Breast epithelium (tissue), 3 donors: Measurements from ENCODE around the gene DEFB110.

Experiments
- POLR2A ChIP-seq: fragments of 450-650 bp; IDR thresholded peaks from one replicate; pipeline ENCODE4 v1.6.1; 2016; ENCODE audit warnings: antibody characterized with exemption, mild to moderate bottlenecking, moderate library complexity
- TF ChIP-seq, protein P1 (sequence below), 3 donors: fragments of 450-650 bp; IDR thresholded peaks; one replicate each; pipeline ENCODE4 v1.5.1; 2016 to 2017; ENCODE audit warnings: antibody characterized with exemption in 3 of 3, mild to moderate bottlenecking in 3 of 3, moderate library complexity in 3 of 3

DNA sequence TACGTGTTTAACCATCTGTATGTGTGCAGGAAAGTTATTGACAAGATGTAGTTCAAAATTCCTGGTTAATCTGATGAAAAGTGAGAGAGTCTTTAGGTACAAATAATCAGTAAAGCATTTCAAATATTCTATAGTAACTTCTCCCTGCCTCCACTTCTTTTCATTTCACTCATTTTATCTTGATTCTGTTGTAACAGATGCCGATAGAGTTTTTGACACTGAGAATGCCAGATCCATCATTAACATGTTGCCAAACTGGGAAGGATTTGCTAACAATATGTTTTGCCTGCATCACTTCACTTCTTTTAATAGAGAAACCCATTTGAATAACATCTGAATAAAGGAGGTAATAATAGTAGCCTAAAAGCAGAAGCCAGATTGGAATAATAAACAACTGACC, 48.3 kb upstream of the DEFB110 start:
- TF ChIP-seq, protein P1, sequence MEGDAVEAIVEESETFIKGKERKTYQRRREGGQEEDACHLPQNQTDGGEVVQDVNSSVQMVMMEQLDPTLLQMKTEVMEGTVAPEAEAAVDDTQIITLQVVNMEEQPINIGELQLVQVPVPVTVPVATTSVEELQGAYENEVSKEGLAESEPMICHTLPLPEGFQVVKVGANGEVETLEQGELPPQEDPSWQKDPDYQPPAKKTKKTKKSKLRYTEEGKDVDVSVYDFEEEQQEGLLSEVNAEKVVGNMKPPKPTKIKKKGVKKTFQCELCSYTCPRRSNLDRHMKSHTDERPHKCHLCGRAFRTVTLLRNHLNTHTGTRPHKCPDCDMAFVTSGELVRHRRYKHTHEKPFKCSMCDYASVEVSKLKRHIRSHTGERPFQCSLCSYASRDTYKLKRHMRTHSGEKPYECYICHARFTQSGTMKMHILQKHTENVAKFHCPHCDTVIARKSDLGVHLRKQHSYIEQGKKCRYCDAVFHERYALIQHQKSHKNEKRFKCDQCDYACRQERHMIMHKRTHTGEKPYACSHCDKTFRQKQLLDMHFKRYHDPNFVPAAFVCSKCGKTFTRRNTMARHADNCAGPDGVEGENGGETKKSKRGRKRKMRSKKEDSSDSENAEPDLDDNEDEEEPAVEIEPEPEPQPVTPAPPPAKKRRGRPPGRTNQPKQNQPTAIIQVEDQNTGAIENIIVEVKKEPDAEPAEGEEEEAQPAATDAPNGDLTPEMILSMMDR (IDR thresholded peaks at IDR 0.05), result no peak
- TF ChIP-seq POLR2A, result no peak
